Pancreas (tissue), 10 donors: Measurements from ENCODE around the gene ABR. TPM values are rescaled to one million over a fixed set of nuclear protein-coding genes. Genes with fewer than 3 reads are reported as not detected.

Experiments
- ATAC-seq, 4 donors: fragments of 200-7000 bp; cut with Tn5 transposase; one replicate each; pipeline versions ENCODE4 v1.8.0 to v1.9.1; 2020; ENCODE audit warnings: mild to moderate bottlenecking in 4 of 4, moderate library complexity in 4 of 4
- DNase-seq, 6 donors: peaks; one replicate each; pipeline ENCODE4 v3.0.0-alpha.2; 2020
- FAIRE-seq: peaks from 2 replicates; lab custom pipeline; 2012; peaks lifted over from hg19 to GRCh38; lab: Jason Lieb, UNC
- H3K27ac ChIP-seq, 4 donors: fragments of 200-600 bp; sonication (generic); 1 replicate in 3 of 4; 2 replicates in 1 of 4; pipeline versions ENCODE4 v1.5.0 to v1.8.0; 2020
- H3K27me3 ChIP-seq, 4 donors: fragments of 200-600 bp; one replicate each; pipeline ENCODE4 v1.8.0; 2021
- H3K36me3 ChIP-seq, 3 donors: fragments of 200-600 bp; sonication (generic) in 1 of 3; one replicate each; pipeline versions ENCODE4 v1.5.0 to v1.8.0; 2020 to 2021
- H3K4me1 ChIP-seq, 3 donors: fragments of 200-600 bp; one replicate each; pipeline ENCODE4 v1.8.0; 2021
- H3K4me3 ChIP-seq, 4 donors: fragments of 200-600 bp; sonication (generic) in 2 of 4; one replicate each; pipeline versions ENCODE4 v1.5.0 to v1.8.0; 2020 to 2021
- H3K9me3 ChIP-seq, 4 donors: fragments of 200-600 bp; one replicate each; pipeline ENCODE4 v1.8.0; 2021
- WGBS, 2 donors: extraction: QIAGEN DNeasy Blood & Tissue Kit; methylation state at CpG; one replicate each; pipeline ENCODE4 v1.1.7; 2013; 5-methylcytosine and 5-hydroxymethylcytosine counted together
- intact Hi-C, 3 donors: fragments of 100-400 bp; cut with DNase I; formaldehyde crosslinking; loops; one replicate each; pipeline versions ENCODE4 v1.11.1 to v1.14.2; 2022
- polyA plus RNA-seq, 2 donors: library from polyadenylated mRNA; stranded (reverse); fragments of 200-250 nt; gene quantifications; one replicate each; pipeline ENCODE4 v1.2.3, GENCODE V29; 2013
- total RNA-seq, 6 donors: library from RNA; stranded (reverse); fragmentation: NEBNext Ultra II Directional in 4 of 6; extraction: Animal tissue kit (Norgen Biotek cat#: 25700) in 4 of 6; gene quantifications; one replicate each; pipeline versions ENCODE4 v1.2.1 to v1.2.4, GENCODE V29; 2021 to 2023
- TF ChIP-seq, protein P1 (sequence below), 4 donors: fragments of 200-600 bp; sonication (generic) in 3 of 4; IDR thresholded peaks; one replicate each; pipeline versions ENCODE4 v1.5.0 to v1.8.0; 2021; ENCODE audit warnings: antibody characterized with exemption in 4 of 4
- donor health status: healthy with polysubstance abuse.
- donor health status: DM: no; HTN: no; CAD: no; lungs with moderate emphysema.
- donor health status: DM: no; HTN: no; CAD: no.
- donor health status: control.
- donor health status: control.
- donor health status: Bipolar disorder and iron deficiency.
- donor health status: DM: yes; HTN: yes; CAD: no.
- donor health status: DM: no; HTN: no; CAD: no.
- donor health status: DM: no; HTN: no; CAD: no.
- donor health status: DM: yes; HTN: yes; CAD: no.

The ABR gene
- total and polyA plus RNA-seq, 8 donors: 15.4 to 65.7 (median 28.4) TPM

DNA sequence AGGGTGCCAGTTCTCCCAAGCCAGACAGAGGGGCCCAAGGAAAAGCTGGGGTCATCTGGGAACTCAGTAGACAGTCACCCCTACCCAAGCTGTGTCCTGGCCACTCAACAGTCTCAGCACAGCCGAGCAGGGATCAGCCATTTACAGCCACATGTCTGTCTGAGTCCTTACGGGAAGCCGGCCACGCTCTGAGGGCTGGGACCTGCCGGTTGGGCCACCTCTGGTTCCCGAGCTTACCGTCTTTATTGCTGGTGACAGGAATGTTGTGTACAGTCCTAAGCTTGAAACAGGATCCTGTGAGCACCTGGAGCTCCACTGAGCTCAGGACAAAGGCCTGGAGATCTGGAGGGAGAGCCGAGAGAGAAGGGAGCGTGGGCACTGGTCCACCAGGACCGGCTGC is 123.0 kb downstream of the ABR start:
- TF ChIP-seq, protein P1, sequence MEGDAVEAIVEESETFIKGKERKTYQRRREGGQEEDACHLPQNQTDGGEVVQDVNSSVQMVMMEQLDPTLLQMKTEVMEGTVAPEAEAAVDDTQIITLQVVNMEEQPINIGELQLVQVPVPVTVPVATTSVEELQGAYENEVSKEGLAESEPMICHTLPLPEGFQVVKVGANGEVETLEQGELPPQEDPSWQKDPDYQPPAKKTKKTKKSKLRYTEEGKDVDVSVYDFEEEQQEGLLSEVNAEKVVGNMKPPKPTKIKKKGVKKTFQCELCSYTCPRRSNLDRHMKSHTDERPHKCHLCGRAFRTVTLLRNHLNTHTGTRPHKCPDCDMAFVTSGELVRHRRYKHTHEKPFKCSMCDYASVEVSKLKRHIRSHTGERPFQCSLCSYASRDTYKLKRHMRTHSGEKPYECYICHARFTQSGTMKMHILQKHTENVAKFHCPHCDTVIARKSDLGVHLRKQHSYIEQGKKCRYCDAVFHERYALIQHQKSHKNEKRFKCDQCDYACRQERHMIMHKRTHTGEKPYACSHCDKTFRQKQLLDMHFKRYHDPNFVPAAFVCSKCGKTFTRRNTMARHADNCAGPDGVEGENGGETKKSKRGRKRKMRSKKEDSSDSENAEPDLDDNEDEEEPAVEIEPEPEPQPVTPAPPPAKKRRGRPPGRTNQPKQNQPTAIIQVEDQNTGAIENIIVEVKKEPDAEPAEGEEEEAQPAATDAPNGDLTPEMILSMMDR (IDR thresholded peaks at IDR 0.05): no peak
- DNase-seq (peak in 2 of 6 donors; percentile 5 to 38), FAIRE-seq (no peak), ATAC-seq (no peak)
- no peak overlapping the region for H3K4me3 ChIP-seq
- H3K27ac ChIP-seq: no peak overlapping the region
- intact Hi-C loops: no loop called here
- no peaks in the 10 kb centered on the region for H3K9me3 ChIP-seq
- 78 to 81% methylated on average over 10 of the region's 10 CpGs for whole genome bisulfite sequencing, 2 donors
- H3K27me3 ChIP-seq: no peaks in the 10 kb centered on the region
- H3K4me1 ChIP-seq: no peaks in the 10 kb centered on the region
- H3K36me3 ChIP-seq: no peaks in the 10 kb centered on the region

DNA sequence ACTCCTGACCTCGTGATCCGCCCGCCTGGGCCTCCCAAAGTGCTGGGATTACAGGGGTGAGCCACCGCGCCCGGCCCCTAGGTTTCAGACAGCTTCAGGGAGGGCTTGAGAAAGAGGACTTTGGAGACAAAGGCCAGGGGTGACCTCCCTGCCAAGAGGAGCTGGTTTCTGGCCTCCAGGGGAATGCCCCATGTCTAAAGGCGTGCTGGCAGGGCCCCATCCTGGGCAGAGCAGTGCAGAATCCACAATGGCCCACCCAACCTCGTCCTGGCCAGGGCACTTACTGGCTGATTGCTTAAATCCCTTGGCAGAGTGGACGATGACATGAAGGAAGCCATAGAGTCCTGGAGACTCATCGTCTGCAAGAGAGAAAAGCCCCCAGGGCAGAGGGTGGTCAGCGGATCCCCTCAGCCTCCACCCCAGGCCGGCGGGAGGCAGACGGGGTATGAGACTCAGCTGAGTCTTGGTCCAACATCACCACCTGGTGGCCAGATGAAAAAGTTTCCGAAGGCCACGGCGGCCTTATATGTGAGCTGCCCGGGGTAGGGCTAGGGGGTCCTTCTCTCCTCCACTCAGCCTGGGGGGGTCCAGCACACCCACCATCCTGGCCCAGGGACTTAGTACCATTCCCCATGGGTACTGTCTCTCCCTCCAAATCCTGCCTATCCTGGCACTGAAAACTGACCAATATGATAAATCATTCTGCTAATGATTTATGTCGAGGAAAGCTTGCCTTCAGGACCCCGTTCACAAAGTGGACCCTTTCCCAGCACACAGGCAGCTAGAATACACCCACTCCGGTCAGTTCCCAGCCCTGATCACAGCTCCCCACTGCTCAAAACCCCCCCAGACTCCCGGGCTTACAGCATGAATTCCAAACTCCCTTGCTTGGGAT is 123.8 kb downstream of the ABR start:
- intact Hi-C loops: no loop called here
- H3K4me3 ChIP-seq: no peak overlapping the region
- H3K27me3 ChIP-seq: no peaks in the 10 kb centered on the region
- H3K9me3 ChIP-seq: no peaks in the 10 kb centered on the region
- TF ChIP-seq, protein P1 (IDR thresholded peaks at IDR 0.05): peak; percentile 58 to 71 (median 64)
- H3K36me3 ChIP-seq: no peaks in the 10 kb centered on the region
- DNase-seq: peak in 5 of 6 donors; percentile 38 to 82 (median 69)
- H3K27ac ChIP-seq: no peak overlapping the region
- FAIRE-seq: no peak
- WGBS, 2 donors: 32 to 35% methylated on average over 22 of the region's 22 CpGs
- no peaks in the 10 kb centered on the region for H3K4me1 ChIP-seq
- ATAC-seq: peak; percentile 82 to 87 (median 86)

DNA sequence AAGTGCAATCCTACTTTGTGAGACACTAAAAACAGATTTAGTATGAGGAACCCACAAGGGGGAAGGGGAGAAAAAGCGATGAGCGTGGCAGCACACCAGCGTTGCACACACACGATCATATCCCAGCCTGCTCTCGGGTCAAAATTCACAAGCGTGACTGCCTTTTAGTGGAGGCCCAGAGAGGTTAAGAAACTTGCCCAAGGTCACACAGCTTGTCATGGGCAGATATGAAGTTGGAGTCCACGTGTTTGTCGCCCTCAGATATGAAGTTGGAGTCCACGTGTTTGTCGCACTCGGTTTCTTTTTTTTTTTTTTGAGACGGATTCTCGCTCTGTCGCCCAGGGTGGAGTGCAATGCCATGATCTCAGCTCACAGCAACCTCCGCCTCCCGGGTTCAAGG is 124.5 kb downstream of the ABR start:
- Histone ChIP-seq H3K4me1 (no peaks in the 10 kb centered on the region), H3K27ac (no peak overlapping the region), H3K27me3 (no peaks in the 10 kb centered on the region), H3K36me3 (no peaks in the 10 kb centered on the region), H3K4me3 (no peak overlapping the region), H3K9me3 (no peaks in the 10 kb centered on the region)
- FAIRE-seq: no peak
- no peak for ATAC-seq
- TF ChIP-seq, protein P1 (IDR thresholded peaks at IDR 0.05): no peak
- WGBS, 2 donors: 66 to 82% methylated on average over 16 of the region's 16 CpGs
- no peak for DNase-seq
- intact Hi-C loops: no loop called here

DNA sequence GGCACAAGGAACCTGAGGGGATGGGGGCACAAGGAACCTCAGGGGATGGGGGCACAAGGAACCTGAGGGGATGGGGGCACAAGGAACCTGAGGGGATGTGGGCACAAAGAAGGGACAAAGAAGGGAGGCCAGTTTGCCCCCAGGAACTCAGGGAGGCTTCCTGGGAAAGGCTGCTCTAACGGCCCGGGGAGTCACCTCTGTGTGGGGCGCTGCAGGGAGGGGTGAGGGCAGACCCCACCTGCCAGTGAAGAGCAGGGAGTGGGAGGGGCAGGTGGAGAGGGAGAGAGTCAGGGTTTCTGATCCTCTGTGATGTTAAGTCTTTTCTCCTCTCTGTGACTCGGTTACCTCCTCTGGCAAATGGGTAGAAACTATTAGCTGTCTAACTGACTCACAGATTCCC is 125.1 kb downstream of the ABR start:
- no peaks in the 10 kb centered on the region for H3K27me3 ChIP-seq
- no peaks in the 10 kb centered on the region for H3K36me3 ChIP-seq
- DNase-seq (peak in 1 of 6 donors; percentile 24), ATAC-seq (no peak), FAIRE-seq (no peak)
- TF ChIP-seq, protein P1 (IDR thresholded peaks at IDR 0.05): no peak
- no peaks in the 10 kb centered on the region for H3K9me3 ChIP-seq
- intact Hi-C loops: no loop called here
- no peak overlapping the region for H3K27ac ChIP-seq
- no peaks in the 10 kb centered on the region for H3K4me1 ChIP-seq
- WGBS, 2 donors: 63 to 83% methylated on average over 4 of the region's 4 CpGs
- no peak overlapping the region for H3K4me3 ChIP-seq
